B cell (primary cell): Measurements from ENCODE around the gene SHOX.

Source experiments
- EZH2 ChIP-seq: IDR thresholded peaks from 2 replicates; pipeline ENCODE4 v1.6.1; 2012; ENCODE audit warnings: borderline replicate concordance, low read depth, mild to moderate bottlenecking, moderate library complexity, low read length; ENCODE audit not compliant: insufficient read depth, poor library complexity, severe bottlenecking
- TF ChIP-seq, protein P1 (sequence below): fragments of 200-600 bp; IDR thresholded peaks from one replicate; pipeline ENCODE4 v1.8.0; 2022; ENCODE audit warnings: antibody characterized with exemption, mild to moderate bottlenecking

DNA sequence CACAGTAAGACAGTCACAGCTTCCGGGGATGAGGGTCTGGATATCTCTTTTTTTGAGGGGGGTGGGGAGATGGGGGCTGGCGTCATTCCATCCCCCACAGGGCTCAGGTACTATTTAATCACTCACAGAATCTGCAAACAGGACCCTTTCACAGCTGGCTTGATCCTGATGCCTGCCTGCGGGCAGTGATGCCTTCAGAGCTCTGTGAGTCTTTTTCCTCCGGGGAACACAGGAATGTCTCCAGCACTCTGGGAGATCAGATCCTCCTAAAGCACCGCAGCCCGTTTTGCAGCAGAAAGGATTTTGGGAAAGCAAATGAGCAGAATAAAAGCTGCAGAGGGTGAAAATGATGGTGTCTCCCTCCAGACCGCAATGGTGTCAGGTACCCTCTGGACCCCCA is 13.2 kb upstream of the SHOX start:
- TF ChIP-seq, protein P1, sequence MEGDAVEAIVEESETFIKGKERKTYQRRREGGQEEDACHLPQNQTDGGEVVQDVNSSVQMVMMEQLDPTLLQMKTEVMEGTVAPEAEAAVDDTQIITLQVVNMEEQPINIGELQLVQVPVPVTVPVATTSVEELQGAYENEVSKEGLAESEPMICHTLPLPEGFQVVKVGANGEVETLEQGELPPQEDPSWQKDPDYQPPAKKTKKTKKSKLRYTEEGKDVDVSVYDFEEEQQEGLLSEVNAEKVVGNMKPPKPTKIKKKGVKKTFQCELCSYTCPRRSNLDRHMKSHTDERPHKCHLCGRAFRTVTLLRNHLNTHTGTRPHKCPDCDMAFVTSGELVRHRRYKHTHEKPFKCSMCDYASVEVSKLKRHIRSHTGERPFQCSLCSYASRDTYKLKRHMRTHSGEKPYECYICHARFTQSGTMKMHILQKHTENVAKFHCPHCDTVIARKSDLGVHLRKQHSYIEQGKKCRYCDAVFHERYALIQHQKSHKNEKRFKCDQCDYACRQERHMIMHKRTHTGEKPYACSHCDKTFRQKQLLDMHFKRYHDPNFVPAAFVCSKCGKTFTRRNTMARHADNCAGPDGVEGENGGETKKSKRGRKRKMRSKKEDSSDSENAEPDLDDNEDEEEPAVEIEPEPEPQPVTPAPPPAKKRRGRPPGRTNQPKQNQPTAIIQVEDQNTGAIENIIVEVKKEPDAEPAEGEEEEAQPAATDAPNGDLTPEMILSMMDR: no peak
- no peak for TF ChIP-seq EZH2
